Lower leg skin (tissue), 4 donors: ENCODE results near the gene ARHGAP15. TPM values are rescaled to one million over a fixed set of nuclear protein-coding genes. Genes with fewer than 3 reads are reported as not detected.

Source experiments
- DNase-seq, 2 donors: peaks; one replicate each; pipeline ENCODE4 v3.0.0-alpha.2; 2019; ENCODE audit warnings: low spot score in 2 of 2
- H3K4me3 ChIP-seq: fragments of 200-600 bp; sonication (generic); 2 replicates; pipeline ENCODE4 v1.5.1; 2017; ENCODE audit warnings: mild to moderate bottlenecking, low read depth; ENCODE audit not compliant: poor library complexity, severe bottlenecking
- CTCF ChIP-seq, 3 donors: fragments of 450-650 bp; IDR thresholded peaks; one replicate each; pipeline ENCODE4 v1.5.1; 2016; ENCODE audit warnings: antibody characterized with exemption in 3 of 3, mild to moderate bottlenecking in 3 of 3, moderate library complexity in 2 of 3
- POLR2A ChIP-seq, 2 donors: fragments of 450-650 bp; IDR thresholded peaks; one replicate each; pipeline ENCODE4 v1.6.1; 2016 to 2017; ENCODE audit warnings: antibody characterized with exemption in 2 of 2, mild to moderate bottlenecking in 1 of 2, moderate library complexity in 1 of 2
- WGBS, 2 donors: methylation state at CpG; one replicate each; pipeline ENCODE4 v1.1.5; 2018; 5-methylcytosine and 5-hydroxymethylcytosine counted together
- intact Hi-C: fragments of 100-400 bp; cut with DNase I; formaldehyde crosslinking; loops from one replicate; pipeline ENCODE4 v1.15.0; 2023; ENCODE audit warnings: low total_unique reads
- total RNA-seq, 4 donors: library from RNA; depleted of rRNA; stranded (reverse); fragments of >200 nt; gene quantifications; one replicate each; pipeline ENCODE4 v1.1.0, GENCODE V29; 2016

The ARHGAP15 gene
- total RNA-seq, 4 donors from 2014 or later, result 1.1 to 4.6 (median 2.4) TPM

GRCh38 chr2:143586119-143586518 lies 456.9 kb downstream of the ARHGAP15 start:
- intact Hi-C loops, result no loop called here
- no peak for TF ChIP-seq CTCF (IDR thresholded peaks at IDR 0.05)
- no peak for TF ChIP-seq POLR2A (IDR thresholded peaks at IDR 0.05)
- no peak for DNase-seq

GRCh38 chr2:143588746-143589145 lies 459.5 kb downstream of the ARHGAP15 start:
- H3K4me3 ChIP-seq, result no peak overlapping the region
- TF ChIP-seq POLR2A (IDR thresholded peaks at IDR 0.05), result no peak
- no peak for TF ChIP-seq CTCF (IDR thresholded peaks at IDR 0.05)
- no peak for DNase-seq
- intact Hi-C loops, result no loop called here

More at GRCh38 chr2:143586119-143586518, 456.9 kb downstream of the ARHGAP15 start:
- H3K4me3 ChIP-seq, result no peak overlapping the region

GRCh38 chr2:143594161-143594560 lies 464.9 kb downstream of the ARHGAP15 start:
- WGBS, 2 donors, result 83 to 84% methylated on average over 7 of the region's 7 CpGs
- no peak overlapping the region for H3K4me3 ChIP-seq
- no peak for DNase-seq
- TF ChIP-seq POLR2A (IDR thresholded peaks at IDR 0.05) (no peak), CTCF (IDR thresholded peaks at IDR 0.05) (no peak)
- intact Hi-C loops, result no loop called here

- no peak for DNase-seq
- no peak overlapping the region for H3K4me3 ChIP-seq
- TF ChIP-seq CTCF (IDR thresholded peaks at IDR 0.05) (no peak), POLR2A (IDR thresholded peaks at IDR 0.05) (no peak)
- 67 to 69% methylated on average over 2 of the region's 2 CpGs for WGBS, 2 donors
- intact Hi-C loops, result no loop called here
Measured at GRCh38 chr2:143594745-143595144, 465.5 kb downstream of the ARHGAP15 start.

DNA sequence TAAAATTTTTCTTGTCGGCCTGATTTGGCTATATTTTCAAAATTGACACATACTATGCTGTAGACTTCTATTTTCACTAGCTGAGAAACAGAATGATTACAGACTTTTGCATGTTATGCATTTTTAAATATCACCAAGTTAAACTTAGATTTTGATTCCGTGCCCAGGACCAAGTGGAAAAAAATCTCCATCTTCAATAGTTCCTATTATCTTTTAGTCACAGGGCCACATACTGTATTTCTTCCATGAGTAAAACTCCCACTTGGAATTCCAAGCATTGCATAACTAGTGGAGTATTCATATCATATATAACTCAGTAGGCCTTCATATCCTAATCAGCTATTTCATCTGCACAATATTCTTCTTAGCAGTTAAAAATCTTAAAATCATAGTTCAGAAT lies 470.9 kb downstream of the ARHGAP15 start:
- TF ChIP-seq POLR2A (IDR thresholded peaks at IDR 0.05) (no peak), CTCF (IDR thresholded peaks at IDR 0.05) (no peak)
- no peak for DNase-seq
- 54 to 61% methylated on average over 2 of the region's 2 CpGs for WGBS, 2 donors
- no peak overlapping the region for H3K4me3 ChIP-seq
- intact Hi-C loops, result no loop called here

GRCh38 chr2:143601828-143602227 lies 472.6 kb downstream of the ARHGAP15 start:
- 84 to 86% methylated on average over 1 of the region's 1 CpG for WGBS, 2 donors
- no peak for TF ChIP-seq POLR2A (IDR thresholded peaks at IDR 0.05)
- no peak for TF ChIP-seq CTCF (IDR thresholded peaks at IDR 0.05)
- intact Hi-C loops, result no loop called here
- H3K4me3 ChIP-seq, result no peak overlapping the region
- no peak for DNase-seq
